ENCODE results near the gene P2RY2. TPM values are rescaled to one million over a fixed set of nuclear protein-coding genes. Genes with fewer than 3 reads are reported as not detected.

P2RY2 gene
- total RNA-seq, 2 experiments from 2014 or later = not detected

Other genes with a start within 250 kb of the P2RY2 start
- 39.0 and 48.7 TPM in 2 replicates for gene FCHSD2, start 76.0 kb upstream of the P2RY2 start, total RNA-seq (2014; rRNA removed; shearing (Covaris generic))
- 128 and 147 TPM in 2 replicates for gene FCHSD2, start 76.0 kb upstream of the P2RY2 start, total RNA-seq (2022)
- not detected in 2 replicates for gene P2RY6, start 54.1 kb downstream of the P2RY2 start, total RNA-seq (2014; rRNA removed; shearing (Covaris generic))
- gene P2RY6, start 54.1 kb downstream of the P2RY2 start, total RNA-seq (2022) = not detected in 2 replicates
- 0.19 and 0.21 TPM in 2 replicates for gene ARHGEF17, start 90.0 kb downstream of the P2RY2 start, total RNA-seq (2014; rRNA removed; shearing (Covaris generic))
- 0.57 and 1.4 TPM in 2 replicates for gene ARHGEF17, start 90.0 kb downstream of the P2RY2 start, total RNA-seq (2022)
- 16.6 and 21.5 TPM in 2 replicates for gene RELT, start 158.1 kb downstream of the P2RY2 start, total RNA-seq (2014; rRNA removed; shearing (Covaris generic))
- 24.7 and 30.8 TPM in 2 replicates for gene RELT, start 158.1 kb downstream of the P2RY2 start, total RNA-seq (2022)

Data from OCI-LY7 (cell line).